Skeletal muscle satellite cell (primary cell): Measurements from ENCODE around the gene GPANK1.
A peak's percentile ranks its signal among the peaks of the same experiment; 100 is the strongest.

Experiments
- H3K27me3 ChIP-seq: 2 replicates; pipeline ENCODE4 v1.7.0; 2013; ENCODE audit warnings: low read length; ENCODE audit not compliant: control insufficient read depth, insufficient read depth
- H3K36me3 ChIP-seq: 2 replicates; pipeline ENCODE4 v1.7.0; 2013; ENCODE audit warnings: mild to moderate bottlenecking, control low read depth, low read length; ENCODE audit not compliant: insufficient read depth
- H3K4me1 ChIP-seq: 2 replicates; pipeline ENCODE4 v1.7.0; 2013; ENCODE audit warnings: low read length; ENCODE audit not compliant: control insufficient read depth, insufficient read depth
- H3K4me2 ChIP-seq: 2 replicates; pipeline ENCODE4 v1.7.0; 2013; ENCODE audit warnings: mild to moderate bottlenecking, low read length
- H3K4me3 ChIP-seq: 2 replicates; pipeline ENCODE4 v1.7.0; 2013; ENCODE audit warnings: low read length
- H3K9ac ChIP-seq: 2 replicates; pipeline ENCODE4 v1.7.0; 2013; ENCODE audit warnings: mild to moderate bottlenecking, low read depth, low read length, moderate library complexity
- H3K9me3 ChIP-seq: replicated peaks from 2 replicates; pipeline ENCODE4 v1.7.0; 2013; ENCODE audit warnings: mild to moderate bottlenecking, control low read depth, low read length

The GPANK1 gene

DNA sequence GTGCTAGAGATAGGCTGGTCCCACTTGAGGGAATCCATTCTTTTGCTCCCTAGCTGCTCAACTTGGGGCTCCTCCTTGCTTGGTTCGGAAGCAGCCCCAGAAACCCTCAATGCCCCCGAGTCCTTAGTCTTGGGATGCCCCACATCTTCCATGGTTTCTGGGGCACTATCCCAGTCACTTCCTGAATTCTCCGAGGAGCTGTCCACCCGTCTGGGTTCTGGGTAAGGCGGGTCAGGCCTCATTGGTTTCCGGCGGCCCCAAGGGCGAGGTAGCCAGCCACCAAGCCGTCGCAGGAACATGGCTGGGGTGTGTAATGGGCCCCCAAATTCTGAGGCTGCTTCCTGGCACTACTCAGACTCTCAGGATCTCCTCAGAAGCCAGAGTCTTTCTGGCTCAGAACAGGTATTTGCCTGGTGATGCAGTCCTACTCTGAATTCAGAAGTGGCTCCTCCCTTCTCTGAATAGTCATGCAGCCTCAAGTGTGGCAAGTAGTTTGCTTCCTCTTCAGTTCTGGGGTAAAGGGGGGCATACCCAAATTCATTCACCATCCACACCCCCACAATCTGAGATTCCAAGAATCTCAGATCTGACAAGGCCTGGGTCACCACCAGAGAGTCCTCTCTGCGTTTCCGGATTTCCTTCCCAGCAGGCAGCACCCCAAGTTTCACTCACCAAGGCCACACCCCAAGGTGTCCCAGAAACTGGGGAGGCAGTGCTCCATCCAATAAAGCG, 5.0 kb downstream of the GPANK1 start:
- peaks cover 15% of the 10 kb centered on the region for H3K36me3 ChIP-seq
- H3K9me3 ChIP-seq, result no peaks in the 10 kb centered on the region
- peaks cover 42% of the 10 kb centered on the region for H3K4me1 ChIP-seq
- H3K4me3 ChIP-seq, result peak overlapping the region; percentile 94
- H3K9ac ChIP-seq, result peak overlapping the region; percentile 96
- no peaks in the 10 kb centered on the region for H3K27me3 ChIP-seq
- H3K4me2 ChIP-seq, result peak overlapping the region; percentile 89

DNA sequence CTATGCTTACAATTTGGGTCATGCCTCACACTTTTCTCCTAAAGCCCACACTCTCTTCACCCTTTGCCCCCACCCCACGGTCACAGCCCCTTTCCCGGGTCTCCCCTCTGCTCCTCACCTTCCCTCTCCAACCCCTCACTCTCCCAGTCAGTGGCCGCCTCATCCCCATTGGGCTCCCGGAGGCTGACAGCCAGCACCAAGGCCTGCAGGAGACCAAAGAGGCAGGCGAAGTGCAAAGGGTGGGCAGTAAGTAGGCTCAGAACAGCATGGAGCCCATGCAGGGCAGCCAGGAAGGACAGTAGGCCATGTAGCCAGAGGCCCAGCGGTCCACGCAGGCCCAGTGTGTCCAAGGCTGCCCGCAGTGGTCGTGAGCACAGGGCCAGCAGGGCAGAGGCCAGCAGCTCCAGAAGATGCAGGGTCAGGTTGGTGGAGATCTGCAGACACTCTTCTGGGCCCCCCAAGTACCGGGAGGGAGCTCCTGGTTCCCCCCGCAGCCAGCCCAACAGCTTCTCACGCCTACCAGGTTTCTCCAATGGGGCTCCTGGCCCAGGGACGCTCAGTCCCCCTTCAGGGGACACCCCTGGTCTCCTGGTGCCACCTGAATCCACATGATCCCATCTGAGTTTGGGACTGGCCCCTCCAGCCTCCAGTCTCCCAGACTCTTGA, 5.7 kb downstream of the GPANK1 start:
- H3K4me1 ChIP-seq, result peaks cover 38% of the 10 kb centered on the region
- H3K9ac ChIP-seq, result peak overlapping the region; percentile 96
- peaks cover 15% of the 10 kb centered on the region for H3K36me3 ChIP-seq
- H3K4me3 ChIP-seq, result peak overlapping the region; percentile 94
- H3K9me3 ChIP-seq, result no peaks in the 10 kb centered on the region
- H3K27me3 ChIP-seq, result no peaks in the 10 kb centered on the region
- H3K4me2 ChIP-seq, result peak overlapping the region; percentile 89

DNA sequence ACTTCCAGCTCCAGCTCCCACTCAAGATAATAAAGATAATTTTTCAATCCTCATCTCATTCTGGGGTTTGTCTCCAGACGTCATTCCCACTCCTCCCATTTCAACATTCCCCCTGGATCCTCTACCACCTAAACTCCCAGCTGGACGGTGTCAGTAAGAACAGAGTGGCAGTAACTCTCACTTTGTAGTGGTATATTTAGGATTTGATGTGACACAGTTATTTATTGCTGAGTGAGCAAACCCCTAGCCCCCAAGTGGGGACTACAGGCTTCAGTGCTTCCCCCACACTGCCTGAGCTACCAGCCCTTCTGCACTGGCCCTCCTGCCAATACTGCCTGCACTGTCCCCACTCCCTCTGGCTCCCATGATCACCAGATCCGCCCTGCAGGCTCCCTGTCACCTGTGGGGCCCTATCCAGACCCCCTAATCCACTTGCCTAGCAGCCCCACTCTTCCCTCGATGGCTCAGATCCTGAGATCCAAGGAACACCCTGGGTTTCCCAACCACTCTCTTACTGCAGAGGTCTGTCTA, 6.6 kb downstream of the GPANK1 start:
- H3K9ac ChIP-seq, result no peak overlapping the region

DNA sequence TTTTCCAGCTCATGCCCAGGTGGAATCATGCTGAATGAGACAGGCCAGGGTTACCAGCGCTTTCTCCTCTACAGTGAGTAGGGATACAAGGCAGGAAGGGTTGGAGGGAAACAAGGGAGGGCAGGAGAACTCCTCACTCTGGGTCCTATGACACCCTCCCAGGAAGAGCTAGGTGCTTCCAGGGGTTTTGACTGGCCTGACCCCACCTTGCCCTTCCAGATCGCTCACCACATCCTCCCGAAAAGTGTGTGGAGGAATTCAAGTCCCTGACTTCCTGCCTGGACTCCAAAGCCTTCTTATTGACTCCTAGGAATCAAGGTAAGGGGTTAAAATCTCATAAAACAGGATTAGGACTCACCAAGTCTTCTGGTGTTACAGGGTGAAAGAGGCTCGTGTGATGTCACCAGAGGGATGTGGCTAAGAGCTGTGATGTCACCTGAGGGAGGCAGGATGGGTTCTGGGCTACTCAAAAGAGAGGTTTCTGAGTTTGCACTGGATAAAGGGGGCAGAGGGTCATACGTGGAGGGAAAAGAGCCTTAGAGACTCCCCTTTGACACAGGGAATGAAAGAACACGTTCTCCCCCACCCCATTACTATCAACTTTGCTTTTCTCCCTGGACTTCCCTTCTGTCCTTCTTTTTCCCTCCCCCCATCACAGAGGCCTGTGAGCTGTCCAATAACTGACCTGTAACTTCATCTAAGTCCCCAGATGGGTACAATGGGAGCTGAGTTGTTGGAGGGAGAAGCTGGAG, 7.2 kb downstream of the GPANK1 start:
- H3K4me1 ChIP-seq, result peaks cover 31% of the 10 kb centered on the region
- H3K9me3 ChIP-seq, result no peaks in the 10 kb centered on the region
- no peak overlapping the region for H3K9ac ChIP-seq
- H3K27me3 ChIP-seq, result no peaks in the 10 kb centered on the region
- H3K36me3 ChIP-seq, result peaks cover 15% of the 10 kb centered on the region
- H3K4me3 ChIP-seq, result no peak overlapping the region
- no peak overlapping the region for H3K4me2 ChIP-seq

More for the DNA sequence above, 6.6 kb downstream of the GPANK1 start:
- Histone ChIP-seq H3K4me1 (peaks cover 34% of the 10 kb centered on the region), H3K4me2 (peak overlapping the region; percentile 89), H3K4me3 (no peak overlapping the region), H3K27me3 (no peaks in the 10 kb centered on the region), H3K36me3 (peaks cover 15% of the 10 kb centered on the region), H3K9me3 (no peaks in the 10 kb centered on the region)

DNA sequence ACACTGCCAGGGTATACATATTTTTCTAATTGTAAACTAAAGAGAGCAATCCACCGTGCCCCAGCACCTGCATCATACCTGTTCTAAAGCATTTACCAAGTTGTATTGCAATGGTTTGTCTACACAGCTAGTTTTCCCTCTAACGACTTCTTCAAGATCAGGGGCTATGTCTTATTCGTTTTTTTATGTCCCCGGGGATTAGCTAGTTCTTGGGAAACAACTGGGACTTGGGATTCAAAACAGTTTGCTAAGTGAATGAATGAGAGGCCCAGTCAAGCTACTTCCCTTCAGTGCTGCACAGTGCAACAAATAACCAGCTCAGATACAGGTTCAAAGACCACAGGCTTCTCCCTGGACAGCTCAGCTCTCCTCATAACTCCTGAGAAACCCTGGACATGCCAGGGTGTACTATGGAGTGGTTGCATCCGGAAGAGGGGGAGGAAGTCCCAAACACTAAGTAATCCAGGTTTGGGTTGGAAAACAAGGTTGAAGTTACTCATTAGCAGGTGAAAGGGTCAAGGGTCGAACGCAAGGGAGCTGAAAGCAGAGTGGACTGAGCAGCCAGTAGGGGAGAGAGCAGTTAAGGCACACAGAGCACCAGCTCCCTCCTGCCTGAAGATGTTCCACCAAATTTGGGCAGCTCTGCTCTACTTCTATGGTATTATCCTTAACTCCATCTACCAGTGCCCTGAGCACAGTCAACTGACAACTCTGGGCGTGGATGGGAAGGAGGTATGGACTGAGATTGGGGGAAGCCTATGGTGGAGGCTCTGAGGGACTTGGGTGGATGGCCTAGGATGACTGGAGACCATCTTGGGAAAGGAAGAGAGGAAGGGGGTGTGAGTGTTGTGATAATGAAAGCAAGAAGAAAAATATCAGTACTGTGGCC, 9.2 kb downstream of the GPANK1 start, which contains the start of gene APOM:
APOM (plus strand) TSS at position 546 of the 889 bp plus-strand sequence; CDS start at position 619, 73 bp downstream.
- Histone ChIP-seq H3K4me2 (no peak within 1 kb of the TSS), H3K4me1 (peaks cover 36% of the 10 kb centered on the region)

DNA sequence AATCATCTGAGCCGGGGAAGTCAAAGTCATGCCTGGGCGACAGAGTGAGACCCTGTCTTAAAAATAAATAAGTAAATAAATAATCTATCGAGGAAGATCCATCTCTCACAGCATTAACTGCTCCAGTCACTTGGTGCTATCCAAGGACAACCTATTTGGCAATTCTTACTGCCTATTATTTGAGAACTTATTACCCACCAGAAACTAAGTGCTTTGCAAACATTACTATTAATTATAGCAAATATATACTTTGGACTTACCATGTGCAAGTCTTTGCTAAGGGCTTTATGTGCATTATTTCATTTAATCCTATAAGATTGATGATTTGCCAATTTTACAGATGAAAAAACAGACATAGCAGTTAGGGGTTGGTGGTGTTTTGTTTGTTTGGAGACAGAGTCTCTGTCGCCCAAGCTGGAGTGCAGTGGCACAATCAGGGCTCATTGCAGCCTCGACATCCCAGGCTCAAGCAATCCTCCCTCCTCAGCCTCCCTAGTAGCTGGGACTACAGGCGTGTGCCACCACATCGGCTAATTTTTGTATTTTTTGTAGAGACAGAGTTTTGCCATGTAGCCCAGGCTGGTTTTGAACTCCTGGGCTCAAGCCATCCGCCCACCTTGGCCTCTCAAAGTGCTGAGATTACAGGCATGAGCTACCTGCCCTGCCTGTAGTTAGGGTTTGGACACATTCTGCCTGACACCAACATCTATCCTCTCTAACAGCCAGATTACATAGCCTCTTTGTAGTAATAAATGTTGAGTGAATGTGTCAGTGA, 10.0 kb downstream of the GPANK1 start:
- Histone ChIP-seq H3K27me3 (no peaks in the 10 kb centered on the region), H3K4me3 (no peak overlapping the region), H3K36me3 (peaks cover 17% of the 10 kb centered on the region), H3K4me1 (peaks cover 36% of the 10 kb centered on the region), H3K9ac (no peak overlapping the region), H3K4me2 (no peak overlapping the region), H3K9me3 (no peaks in the 10 kb centered on the region)

More for the DNA sequence above, 9.2 kb downstream of the GPANK1 start, which contains the start of gene APOM:
- no peaks in the 10 kb centered on the region for H3K27me3 ChIP-seq
- no peak within 1 kb of the TSS for H3K9ac ChIP-seq
- peaks cover 13% of the 10 kb centered on the region for H3K36me3 ChIP-seq
- H3K4me3 ChIP-seq, result no peak within 1 kb of the TSS
- no peaks in the 10 kb centered on the region for H3K9me3 ChIP-seq

DNA sequence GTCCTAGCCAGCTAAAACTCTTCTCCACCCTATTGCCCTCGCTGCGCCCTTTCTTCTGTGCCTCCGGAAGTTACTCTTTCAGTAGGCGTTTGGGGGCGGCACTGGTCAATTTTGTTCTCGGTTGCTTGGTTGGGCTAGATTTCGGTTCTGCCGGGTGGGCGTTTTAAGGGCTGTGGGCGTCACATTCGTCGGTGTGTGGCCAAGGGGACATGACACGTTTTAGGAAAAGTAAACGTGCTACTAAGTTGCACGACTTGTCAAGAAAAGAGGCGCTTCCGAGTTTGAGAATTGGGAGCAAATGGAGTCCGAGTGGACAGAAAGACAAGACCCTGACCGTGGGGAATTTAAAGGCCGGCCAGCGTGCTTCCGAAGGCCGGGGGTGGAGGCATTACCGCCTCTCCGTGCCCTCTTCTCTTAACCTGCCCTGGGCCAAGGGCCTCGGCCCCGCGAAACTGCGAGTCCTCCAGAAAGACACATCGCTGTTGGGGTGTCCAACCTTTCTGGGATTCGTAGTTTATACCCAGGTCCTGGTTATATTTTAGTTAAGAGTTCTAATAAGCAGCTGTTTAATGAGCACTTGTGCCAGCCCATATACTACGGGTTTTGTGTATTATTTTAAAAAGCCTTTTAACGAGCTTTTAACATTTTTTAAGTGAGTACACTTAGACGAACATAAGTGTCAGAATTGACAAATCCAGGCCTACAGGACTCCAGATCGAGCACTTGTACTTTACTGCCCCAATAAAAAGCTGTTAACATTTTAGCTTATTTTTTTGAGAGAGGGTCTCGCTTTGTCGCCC, 11.7 kb downstream of the GPANK1 start:
- peak overlapping the region; percentile 95 for H3K4me3 ChIP-seq
- peaks cover 29% of the 10 kb centered on the region for H3K36me3 ChIP-seq
- H3K4me1 ChIP-seq, result peaks cover 22% of the 10 kb centered on the region
- no peaks in the 10 kb centered on the region for H3K9me3 ChIP-seq
- peak overlapping the region; percentile 94 for H3K9ac ChIP-seq
- peak overlapping the region; percentile 91 for H3K4me2 ChIP-seq
- no peaks in the 10 kb centered on the region for H3K27me3 ChIP-seq

DNA sequence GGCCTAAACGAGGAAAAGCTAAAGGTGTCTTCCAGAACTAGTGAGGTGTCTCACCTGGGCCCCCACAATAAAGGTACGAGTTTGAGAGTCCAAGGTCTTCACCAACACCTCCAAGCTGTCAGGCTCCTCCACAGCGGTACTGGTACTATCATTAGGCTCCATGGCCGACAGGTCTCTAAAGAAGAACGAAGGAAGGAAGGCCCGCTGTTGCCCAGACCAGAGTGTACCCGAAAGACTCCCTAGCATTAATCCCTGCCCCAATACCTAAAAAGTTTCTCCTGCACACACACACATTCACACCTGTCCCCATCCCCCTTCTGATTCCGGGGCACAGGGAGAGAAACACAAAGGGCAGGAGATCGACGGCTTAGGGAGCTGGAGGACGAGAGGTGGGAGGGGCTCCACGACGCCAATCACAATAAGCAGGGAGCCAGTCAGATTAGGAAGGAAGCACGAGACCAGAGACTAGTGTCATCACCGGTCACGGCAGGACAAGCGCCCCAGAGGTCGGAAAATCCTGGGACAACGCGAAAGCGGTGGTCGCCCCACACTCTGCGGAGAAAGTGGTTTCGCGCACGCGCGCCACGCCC, 13.1 kb downstream of the GPANK1 start:
- H3K27me3 ChIP-seq, result no peaks in the 10 kb centered on the region
- H3K4me1 ChIP-seq, result peaks cover 16% of the 10 kb centered on the region
- H3K4me3 ChIP-seq, result peak overlapping the region; percentile 95
- H3K9me3 ChIP-seq, result no peaks in the 10 kb centered on the region
- H3K9ac ChIP-seq, result peak overlapping the region; percentile 94
- H3K4me2 ChIP-seq, result peak overlapping the region; percentile 91
- H3K36me3 ChIP-seq, result peaks cover 34% of the 10 kb centered on the region

DNA sequence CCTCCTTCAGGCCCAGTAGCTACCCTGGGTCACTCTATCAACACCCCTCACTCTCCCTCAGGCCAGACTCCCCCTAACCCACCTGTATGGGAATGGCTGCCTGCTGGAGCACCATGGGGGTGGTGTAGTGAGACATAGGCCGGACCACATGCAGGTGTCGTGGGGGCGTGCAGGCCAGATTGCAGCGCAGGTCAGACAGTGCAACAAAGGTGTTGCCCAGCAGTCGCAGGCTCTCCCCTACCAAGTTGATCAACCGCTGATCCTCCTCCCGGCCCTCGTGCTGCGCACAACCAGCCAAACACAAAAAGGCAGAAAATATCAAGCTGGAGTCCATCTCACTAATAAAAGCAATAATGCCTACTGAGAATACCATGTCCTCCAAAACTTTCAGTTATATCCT, 19.5 kb downstream of the GPANK1 start:
- H3K4me2 ChIP-seq, result no peak overlapping the region
- no peaks in the 10 kb centered on the region for H3K27me3 ChIP-seq
- H3K36me3 ChIP-seq, result peaks cover 81% of the 10 kb centered on the region
- H3K9me3 ChIP-seq, result no peaks in the 10 kb centered on the region
- no peaks in the 10 kb centered on the region for H3K4me1 ChIP-seq
- no peak overlapping the region for H3K9ac ChIP-seq
- no peak overlapping the region for H3K4me3 ChIP-seq
